Right renal pelvis (tissue), 4 donors: ENCODE results near the gene CPM. TPM values are rescaled to one million over a fixed set of nuclear protein-coding genes. Genes with fewer than 3 reads are reported as not detected.
"Not testable (repeated sequence)": the region's sequence is repeated elsewhere in the genome, so short reads cannot be mapped to it uniquely, and the experiment has no call there.

ENCODE experiments used
- DNase-seq, 4 donors: peaks; one replicate each; pipeline ENCODE4 v3.0.0-alpha.2; 2013; ENCODE audit warnings: low read depth in 4 of 4, low spot score in 3 of 4, missing footprints in 1 of 4
- polyA plus RNA-seq, 4 donors: library from polyadenylated mRNA; unstranded; fragments of 120-200 nt; gene quantifications; one replicate each; pipeline ENCODE4 v1.2.1, GENCODE V29; 2013; ENCODE audit not compliant: insufficient read length in 4 of 4

Gene CPM
- polyA plus RNA-seq, 4 donors: 25.5 to 28.6 (median 27.4) TPM

- not testable (repeated sequence) for DNase-seq
Measured at GRCh38 chr12:68810027-68810389, 123.0 kb downstream of the CPM start.

GRCh38 chr12:68809190-68810026 lies 123.6 kb downstream of the CPM start:
- DNase-seq: no peak

GRCh38 chr12:68808388-68809189 lies 124.4 kb downstream of the CPM start:
- peak; percentile 55 to 69 (median 66) for DNase-seq

- peak; percentile 83 to 87 (median 84) for DNase-seq
Measured at GRCh38 chr12:68807576-68808387, 125.2 kb downstream of the CPM start, which contains the start of gene MDM2. TSS of gene MDM2 (plus strand) at chr12:68808177. CDS start at chr12:68808478, 301 bp downstream.

GRCh38 chr12:68807274-68807575 lies 125.7 kb downstream of the CPM start:
- not testable (repeated sequence) for DNase-seq

- no peak for DNase-seq
Measured at GRCh38 chr12:68806488-68807237, 126.3 kb downstream of the CPM start.

- DNase-seq: no peak
Measured at GRCh38 chr12:68805592-68806120, 127.3 kb downstream of the CPM start.

GRCh38 chr12:68804657-68805591 lies 128.0 kb downstream of the CPM start:
- DNase-seq: no peak

- DNase-seq: no peak
Measured at GRCh38 chr12:68803948-68804656, 128.9 kb downstream of the CPM start.

GRCh38 chr12:68802911-68803651 lies 129.9 kb downstream of the CPM start:
- not testable (repeated sequence) for DNase-seq

- not testable (repeated sequence) for DNase-seq
Measured at GRCh38 chr12:68802372-68802745, 130.6 kb downstream of the CPM start.

Other genes with a start within 250 kb of the CPM start
- 10 to 100 TPM; 60.2 to 74.7 (median 66.8) TPM for gene NUP107, start 246.2 kb downstream of the CPM start, polyA plus RNA-seq
- 10 to 100 TPM; 15.4 to 18.3 (median 17.6) TPM for gene SLC35E3, start 187.0 kb downstream of the CPM start, polyA plus RNA-seq
- gene MDM2, start 125.0 kb downstream of the CPM start, polyA plus RNA-seq: 10 to 100 TPM; 49.3 to 77.0 (median 62.5) TPM